GM23248 (cell line): ENCODE measurements around the gene RFX4.

Source experiments
- EZH2 ChIP-seq: fragments of 200-600 bp; sonication (generic); IDR thresholded peaks from 2 replicates; pipeline ENCODE4 v1.6.1; 2018; ENCODE audit warnings: antibody characterized with exemption, mild to moderate bottlenecking; ENCODE audit not compliant: insufficient read depth, poor library complexity, severe bottlenecking
- EZH2phosphoT487 ChIP-seq: fragments of 200-600 bp; sonication (generic); IDR thresholded peaks from 2 replicates; pipeline ENCODE4 v1.6.1; 2018; ENCODE audit warnings: antibody characterized with exemption, moderate library complexity, mild to moderate bottlenecking, low read depth; ENCODE audit not compliant: insufficient read depth

DNA sequence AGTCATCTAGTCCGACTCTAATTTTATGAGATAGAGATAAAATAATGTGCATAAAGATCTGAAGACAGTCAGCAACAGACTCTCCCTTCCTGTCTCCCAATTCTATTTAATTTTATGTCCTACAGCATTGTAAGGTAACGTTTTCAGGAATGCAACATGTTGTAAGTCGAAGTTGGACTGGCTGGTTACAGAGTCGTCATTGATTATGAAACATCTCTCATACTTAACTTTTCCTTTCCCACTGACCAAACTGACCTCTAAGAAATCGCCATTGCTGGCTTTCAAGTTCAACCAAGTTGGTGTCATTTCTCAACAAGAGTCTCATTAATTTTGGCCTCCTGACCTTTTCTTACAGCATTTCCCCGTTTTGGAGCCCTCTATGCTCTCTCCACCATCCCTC lies 186.7 kb downstream of the RFX4 start:
- no peak for TF ChIP-seq EZH2phosphoT487
- TF ChIP-seq EZH2, result no peak
